Body of pancreas (tissue), 4 donors: ENCODE measurements around the gene HEATR5B.

Source experiments
- CTCF ChIP-seq, 7 experiments: fragments of 450-650 bp in 4 of 7; fragments of 200-600 bp in 3 of 7; sonication (generic) in 3 of 7; IDR thresholded peaks; one replicate each; pipeline ENCODE4 v1.5.1; 2016 to 2019; ENCODE audit warnings: antibody characterized with exemption in 7 of 7
- POLR2A ChIP-seq, 3 donors: fragments of 450-650 bp; IDR thresholded peaks; one replicate each; pipeline ENCODE4 v1.6.1; 2016; ENCODE audit warnings: antibody characterized with exemption in 3 of 3, mild to moderate bottlenecking in 2 of 3

GRCh38 chr2:36971990-36972389, 112.2 kb downstream of the HEATR5B start:
- TF ChIP-seq POLR2A (IDR thresholded peaks at IDR 0.05), result no peak
- no peak for TF ChIP-seq CTCF (IDR thresholded peaks at IDR 0.05)
